Hepatocyte (in vitro differentiated cells): ENCODE results near the gene MAP6.

ENCODE experiments used
- EZH2 ChIP-seq: fragments of 200-600 bp; sonication (generic); IDR thresholded peaks from 2 replicates; pipeline ENCODE4 v1.6.1; 2016; ENCODE audit warnings: antibody characterized with exemption, mild to moderate bottlenecking, borderline replicate concordance
- EZH2phosphoT487 ChIP-seq: fragments of 200-600 bp; sonication (generic); IDR thresholded peaks from one replicate; pipeline ENCODE4 v1.6.1; 2018; ENCODE audit warnings: antibody characterized with exemption, mild to moderate bottlenecking, low read depth, moderate library complexity; ENCODE audit not compliant: unreplicated experiment, severe bottlenecking
- TF ChIP-seq, protein P1 (sequence below): fragments of 200-600 bp; sonication (generic); IDR thresholded peaks from 2 replicates; pipeline ENCODE4 v1.5.1; 2016; ENCODE audit warnings: antibody characterized with exemption, mild to moderate bottlenecking; ENCODE audit not compliant: poor library complexity

DNA sequence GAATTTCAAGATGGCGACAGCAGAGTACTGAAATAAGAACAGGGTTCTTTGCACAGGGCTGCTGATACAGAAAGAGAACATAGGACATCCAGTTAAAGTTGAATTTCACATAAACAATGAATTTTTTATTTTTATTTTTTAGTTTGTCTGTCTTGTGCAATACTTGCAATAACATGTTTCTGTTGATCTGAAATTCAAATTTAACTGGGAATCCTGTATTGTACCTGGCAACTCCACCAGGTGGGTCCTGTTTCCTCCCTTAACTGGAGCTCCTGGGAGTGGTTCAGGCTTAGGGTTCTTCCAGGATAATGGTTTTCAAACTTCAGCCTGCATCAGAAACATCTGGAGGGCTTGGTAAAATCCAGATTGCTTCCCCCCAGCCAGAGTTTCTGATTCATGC is 121.7 kb downstream of the MAP6 start:
- TF ChIP-seq, protein P1, sequence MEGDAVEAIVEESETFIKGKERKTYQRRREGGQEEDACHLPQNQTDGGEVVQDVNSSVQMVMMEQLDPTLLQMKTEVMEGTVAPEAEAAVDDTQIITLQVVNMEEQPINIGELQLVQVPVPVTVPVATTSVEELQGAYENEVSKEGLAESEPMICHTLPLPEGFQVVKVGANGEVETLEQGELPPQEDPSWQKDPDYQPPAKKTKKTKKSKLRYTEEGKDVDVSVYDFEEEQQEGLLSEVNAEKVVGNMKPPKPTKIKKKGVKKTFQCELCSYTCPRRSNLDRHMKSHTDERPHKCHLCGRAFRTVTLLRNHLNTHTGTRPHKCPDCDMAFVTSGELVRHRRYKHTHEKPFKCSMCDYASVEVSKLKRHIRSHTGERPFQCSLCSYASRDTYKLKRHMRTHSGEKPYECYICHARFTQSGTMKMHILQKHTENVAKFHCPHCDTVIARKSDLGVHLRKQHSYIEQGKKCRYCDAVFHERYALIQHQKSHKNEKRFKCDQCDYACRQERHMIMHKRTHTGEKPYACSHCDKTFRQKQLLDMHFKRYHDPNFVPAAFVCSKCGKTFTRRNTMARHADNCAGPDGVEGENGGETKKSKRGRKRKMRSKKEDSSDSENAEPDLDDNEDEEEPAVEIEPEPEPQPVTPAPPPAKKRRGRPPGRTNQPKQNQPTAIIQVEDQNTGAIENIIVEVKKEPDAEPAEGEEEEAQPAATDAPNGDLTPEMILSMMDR: no peak
- TF ChIP-seq EZH2 (no peak), EZH2phosphoT487 (no peak)
